Right atrium auricular region (tissue), 2 donors: ENCODE measurements around the gene NUDT4. TPM values are rescaled to one million over a fixed set of nuclear protein-coding genes. Genes with fewer than 3 reads are reported as not detected.
A peak's percentile ranks its signal among the peaks of the same experiment; 100 is the strongest.
"Not testable (repeated sequence)": the region's sequence is repeated elsewhere in the genome, so short reads cannot be mapped to it uniquely, and the experiment has no call there.

Source experiments
- DNase-seq: peaks from one replicate; pipeline ENCODE4 v3.0.0-alpha.2; 2019; ENCODE audit warnings: low spot score
- H3K27ac ChIP-seq, 2 donors: fragments of 200-600 bp; sonication (generic); 1 replicate in 1 of 2; 2 replicates in 1 of 2; pipeline ENCODE4 v1.5.1; 2016 to 2019
- H3K27me3 ChIP-seq, 2 donors: fragments of 200-600 bp; sonication (generic); one replicate each; pipeline versions ENCODE4 v1.5.1 to v1.6.0; 2017 to 2019
- H3K36me3 ChIP-seq: fragments of 200-600 bp; sonication (generic); one replicate; pipeline ENCODE4 v1.5.1; 2016
- H3K4me1 ChIP-seq, 2 donors: fragments of 200-600 bp; sonication (generic); one replicate each; pipeline versions ENCODE4 v1.5.1 to v1.6.0; 2017 to 2019
- H3K4me3 ChIP-seq, 2 donors: fragments of 200-600 bp; sonication (generic); 1 replicate in 1 of 2; 2 replicates in 1 of 2; pipeline ENCODE4 v1.5.1; 2017 to 2019; ENCODE audit warnings: mild to moderate bottlenecking in 1 of 2, moderate library complexity in 1 of 2
- H3K9me3 ChIP-seq, 2 donors: fragments of 200-600 bp; sonication (generic); one replicate each; pipeline ENCODE4 v1.5.1; 2019
- total RNA-seq, 2 donors: library from RNA; depleted of rRNA; stranded (reverse); fragments of >200 nt; gene quantifications; one replicate each; pipeline ENCODE4 v1.1.0, GENCODE V29; 2016
- TF ChIP-seq, protein P1 (sequence below), 2 donors: fragments of 200-600 bp; sonication (generic); IDR thresholded peaks; one replicate each; pipeline ENCODE4 v1.5.1; 2019; ENCODE audit warnings: antibody characterized with exemption in 2 of 2

NUDT4 gene
- total RNA-seq, 2 donors from 2014 or later: 103 to 158 TPM

- Histone ChIP-seq H3K27ac (no peak overlapping the region), H3K27me3 (no peaks in the 10 kb centered on the region), H3K9me3 (no peaks in the 10 kb centered on the region), H3K36me3 (peaks cover 20% of the 10 kb centered on the region), H3K4me3 (no peak overlapping the region), H3K4me1 (peaks cover 0 to 28% of the 10 kb centered on the region in 2 donors)
- no peak for DNase-seq
- TF ChIP-seq, protein P1, sequence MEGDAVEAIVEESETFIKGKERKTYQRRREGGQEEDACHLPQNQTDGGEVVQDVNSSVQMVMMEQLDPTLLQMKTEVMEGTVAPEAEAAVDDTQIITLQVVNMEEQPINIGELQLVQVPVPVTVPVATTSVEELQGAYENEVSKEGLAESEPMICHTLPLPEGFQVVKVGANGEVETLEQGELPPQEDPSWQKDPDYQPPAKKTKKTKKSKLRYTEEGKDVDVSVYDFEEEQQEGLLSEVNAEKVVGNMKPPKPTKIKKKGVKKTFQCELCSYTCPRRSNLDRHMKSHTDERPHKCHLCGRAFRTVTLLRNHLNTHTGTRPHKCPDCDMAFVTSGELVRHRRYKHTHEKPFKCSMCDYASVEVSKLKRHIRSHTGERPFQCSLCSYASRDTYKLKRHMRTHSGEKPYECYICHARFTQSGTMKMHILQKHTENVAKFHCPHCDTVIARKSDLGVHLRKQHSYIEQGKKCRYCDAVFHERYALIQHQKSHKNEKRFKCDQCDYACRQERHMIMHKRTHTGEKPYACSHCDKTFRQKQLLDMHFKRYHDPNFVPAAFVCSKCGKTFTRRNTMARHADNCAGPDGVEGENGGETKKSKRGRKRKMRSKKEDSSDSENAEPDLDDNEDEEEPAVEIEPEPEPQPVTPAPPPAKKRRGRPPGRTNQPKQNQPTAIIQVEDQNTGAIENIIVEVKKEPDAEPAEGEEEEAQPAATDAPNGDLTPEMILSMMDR (IDR thresholded peaks at IDR 0.05): no peak
These were observed 30.2 kb downstream of the NUDT4 start for GRCh38 chr12:93407963-93408283.

- Histone ChIP-seq H3K4me3 (no peak overlapping the region), H3K27ac (no peak overlapping the region), H3K4me1 (peaks cover 0 to 37% of the 10 kb centered on the region in 2 donors), H3K9me3 (no peaks in the 10 kb centered on the region), H3K36me3 (peaks cover 20% of the 10 kb centered on the region), H3K27me3 (no peaks in the 10 kb centered on the region)
- no peak for DNase-seq
- TF ChIP-seq, protein P1 (IDR thresholded peaks at IDR 0.05): no peak
These were observed 31.1 kb downstream of the NUDT4 start for GRCh38 chr12:93408813-93409212.

DNA sequence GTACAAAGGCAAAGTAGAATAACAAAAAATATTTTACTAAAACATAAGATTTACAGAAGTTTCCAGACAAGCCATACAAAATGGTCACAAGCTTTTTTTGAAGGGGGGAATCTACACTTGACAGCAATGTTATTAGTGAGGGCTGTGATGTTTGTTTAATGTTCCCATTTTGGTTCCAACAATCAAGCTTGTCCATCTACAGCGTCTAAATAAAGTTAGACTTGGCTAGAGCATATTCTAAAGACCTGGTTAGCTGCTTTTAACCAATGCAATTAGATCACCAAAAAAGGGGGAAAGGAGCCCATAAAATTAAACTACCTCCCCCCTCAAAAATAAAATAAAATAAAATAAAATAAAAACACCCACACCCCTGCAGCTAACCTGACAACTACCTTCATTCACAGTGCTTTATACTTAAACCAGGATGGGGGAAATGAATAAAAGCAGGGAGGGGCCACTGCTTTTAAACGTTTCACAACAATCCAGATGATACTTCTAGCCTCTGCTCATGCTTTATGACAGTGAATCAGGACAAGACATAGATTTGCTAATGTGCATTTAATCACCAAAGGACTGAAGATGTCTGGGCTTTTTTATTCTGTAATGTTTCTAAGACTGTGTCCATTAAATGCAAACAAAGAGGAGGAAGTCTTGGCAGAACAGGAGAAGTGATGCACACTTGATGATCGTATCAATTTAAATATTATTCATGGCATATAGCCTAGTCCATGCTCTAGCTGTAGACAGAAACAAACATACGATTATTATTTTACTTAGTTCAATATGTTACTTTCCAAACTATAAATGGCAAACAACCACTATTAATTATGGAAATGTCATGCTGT, 31.8 kb downstream of the NUDT4 start:
- H3K27ac ChIP-seq, DNase-seq, H3K27me3 ChIP-seq, H3K9me3 ChIP-seq, H3K4me3 ChIP-seq: not testable (repeated sequence)
- H3K36me3 ChIP-seq: peaks cover 20% of the 10 kb centered on the region
- H3K4me1 ChIP-seq: peaks cover 0 to 39% of the 10 kb centered on the region in 2 donors

DNA sequence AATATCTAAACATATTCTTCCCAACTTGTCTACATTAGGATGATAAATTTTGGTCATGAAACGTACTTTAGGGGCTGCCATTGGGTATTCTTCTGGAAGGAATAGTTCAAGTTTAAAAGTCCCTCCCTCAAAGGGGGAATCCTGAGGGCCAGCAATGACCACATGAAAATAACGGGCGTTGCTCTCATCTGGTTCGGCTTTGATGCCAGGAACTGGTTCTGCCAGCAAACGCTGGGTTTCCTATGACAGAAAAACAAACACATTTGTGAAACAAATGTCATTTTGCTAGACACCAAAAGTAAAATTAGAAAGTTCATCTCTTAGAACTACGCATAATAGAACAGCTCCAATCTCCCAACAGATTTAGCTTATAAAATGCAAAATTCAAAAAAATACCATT, 33.3 kb downstream of the NUDT4 start:
- H3K27ac ChIP-seq, DNase-seq, H3K4me3 ChIP-seq, H3K9me3 ChIP-seq, H3K27me3 ChIP-seq: not testable (repeated sequence)
- peaks cover 0 to 53% of the 10 kb centered on the region in 2 donors for H3K4me1 ChIP-seq
- peaks cover 20% of the 10 kb centered on the region for H3K36me3 ChIP-seq

DNA sequence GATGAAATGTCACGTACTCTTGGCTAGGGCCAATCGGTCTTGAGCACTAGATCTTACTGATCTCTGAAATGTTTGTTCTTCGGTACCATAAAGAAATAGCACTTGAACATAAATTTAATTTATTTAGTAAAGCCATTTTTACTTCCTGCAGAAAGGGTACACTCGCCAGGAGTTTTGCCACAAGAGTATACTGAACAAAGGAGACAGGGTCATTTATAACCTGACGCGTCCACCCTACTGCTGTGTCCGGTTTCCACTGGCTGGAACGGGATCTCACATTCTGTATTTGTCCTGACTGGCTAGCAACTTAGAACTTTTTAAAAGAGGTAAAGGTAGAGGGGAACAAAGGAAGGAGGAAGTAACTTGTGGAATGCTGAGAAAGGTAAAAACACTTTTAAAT, 34.7 kb downstream of the NUDT4 start:
- peaks cover 0 to 58% of the 10 kb centered on the region in 2 donors for H3K4me1 ChIP-seq
- not testable (repeated sequence) for H3K27me3 ChIP-seq, H3K27ac ChIP-seq, H3K4me3 ChIP-seq, H3K9me3 ChIP-seq, DNase-seq
- peaks cover 20% of the 10 kb centered on the region for H3K36me3 ChIP-seq

- Histone ChIP-seq H3K4me3 (no peak overlapping the region), H3K36me3 (peaks cover 20% of the 10 kb centered on the region), H3K27ac (no peak overlapping the region), H3K27me3 (no peaks in the 10 kb centered on the region), H3K4me1 (peaks cover 0 to 58% of the 10 kb centered on the region in 2 donors), H3K9me3 (no peaks in the 10 kb centered on the region)
- TF ChIP-seq, protein P1 (IDR thresholded peaks at IDR 0.05): no peak
- DNase-seq: no peak
These were observed 35.3 kb downstream of the NUDT4 start for GRCh38 chr12:93413064-93413463.

GRCh38 chr12:93415723-93416464, 38.2 kb downstream of the NUDT4 start:
- TF ChIP-seq, protein P1 (IDR thresholded peaks at IDR 0.05): no peak
- H3K27me3 ChIP-seq: no peaks in the 10 kb centered on the region
- no peak overlapping the region for H3K4me3 ChIP-seq
- H3K27ac ChIP-seq: peak overlapping the region; percentile 35 to 75
- H3K36me3 ChIP-seq: no peaks in the 10 kb centered on the region
- H3K9me3 ChIP-seq: no peaks in the 10 kb centered on the region
- peaks cover 0 to 52% of the 10 kb centered on the region in 2 donors for H3K4me1 ChIP-seq
- no peak for DNase-seq
